HAP-1 (cell line): ENCODE results near the gene PTP4A1.
"Not testable (repeated sequence)": the region's sequence is repeated elsewhere in the genome, so short reads cannot be mapped to it uniquely, and the experiment has no call there.

ENCODE experiments used
- DNase-seq, 2 experiments: peaks; one replicate each; pipeline ENCODE4 v3.0.0-alpha.2; 2016 to 2020; ENCODE audit warnings: low spot score in 2 of 2
- H3K27me3 ChIP-seq: fragments of 250-450 bp; sonication (Bioruptor Pico); 2 replicates; pipeline ENCODE4 v1.5.1; 2020; ENCODE audit warnings: low read depth, mild to moderate bottlenecking, moderate library complexity
- H3K36me3 ChIP-seq: fragments of 250-450 bp; sonication (Bioruptor Pico); replicated peaks from 2 replicates; pipeline ENCODE4 v1.5.1; 2020; ENCODE audit warnings: mild to moderate bottlenecking
- H3K4me1 ChIP-seq: fragments of 250-450 bp; sonication (Bioruptor Pico); 2 replicates; pipeline ENCODE4 v1.5.1; 2020; ENCODE audit warnings: mild to moderate bottlenecking
- H3K4me3 ChIP-seq: fragments of 250-450 bp; sonication (Bioruptor Pico); 2 replicates; pipeline ENCODE4 v1.5.1; 2020; ENCODE audit warnings: mild to moderate bottlenecking, moderate library complexity
- H3K9me3 ChIP-seq: fragments of 250-450 bp; sonication (Bioruptor Pico); 2 replicates; pipeline ENCODE4 v1.5.1; 2020; ENCODE audit warnings: mild to moderate bottlenecking, moderate library complexity
- in situ Hi-C: fragments of 300-500 bp; cut with MboI; formaldehyde crosslinking; loops from 3 replicates; pipeline ENCODE4 v1.14.3; 2020; ENCODE audit warnings: low sequenced_read_pairs, inconsistent platforms, mixed read lengths

Gene PTP4A1

GRCh38 chr6:63572044-63572746, at the start of gene PTP4A1, which contains the start of gene LOC128125822:
Gene PTP4A1 (plus strand): TSS chr6:63572480. CDS start chr6:63576881, 4,401 bp downstream.
Gene LOC128125822 (plus strand): TSS chr6:63572480.
- H3K36me3 ChIP-seq: peaks cover 13% of the 10 kb centered on the region
- H3K4me3 ChIP-seq: peak within 1 kb of the TSS; percentile 79
- DNase-seq: peak; percentile 90 to 96
- no peaks in the 10 kb centered on the region for H3K27me3 ChIP-seq
- no peaks in the 10 kb centered on the region; the same call in 1 of the 2 replicates for H3K9me3 ChIP-seq
- H3K4me1 ChIP-seq: peaks cover 19% of the 10 kb centered on the region
- in situ Hi-C loops: no loop called here

- DNase-seq, H3K4me1 ChIP-seq, in situ Hi-C loops, H3K4me3 ChIP-seq, H3K36me3 ChIP-seq, H3K27me3 ChIP-seq, H3K9me3 ChIP-seq: not testable (repeated sequence)
Measured at GRCh38 chr6:63522911-63523287, 49.4 kb upstream of the PTP4A1 start.

- H3K36me3 ChIP-seq: no peaks in the 10 kb centered on the region
- no peaks in the 10 kb centered on the region for H3K4me1 ChIP-seq
- no peak overlapping the region for H3K4me3 ChIP-seq
- no peak for DNase-seq
- no peaks in the 10 kb centered on the region for H3K27me3 ChIP-seq
- in situ Hi-C loops: no loop called here
- no peaks in the 10 kb centered on the region for H3K9me3 ChIP-seq
Measured at GRCh38 chr6:63523630-63524029, 48.6 kb upstream of the PTP4A1 start.

DNA sequence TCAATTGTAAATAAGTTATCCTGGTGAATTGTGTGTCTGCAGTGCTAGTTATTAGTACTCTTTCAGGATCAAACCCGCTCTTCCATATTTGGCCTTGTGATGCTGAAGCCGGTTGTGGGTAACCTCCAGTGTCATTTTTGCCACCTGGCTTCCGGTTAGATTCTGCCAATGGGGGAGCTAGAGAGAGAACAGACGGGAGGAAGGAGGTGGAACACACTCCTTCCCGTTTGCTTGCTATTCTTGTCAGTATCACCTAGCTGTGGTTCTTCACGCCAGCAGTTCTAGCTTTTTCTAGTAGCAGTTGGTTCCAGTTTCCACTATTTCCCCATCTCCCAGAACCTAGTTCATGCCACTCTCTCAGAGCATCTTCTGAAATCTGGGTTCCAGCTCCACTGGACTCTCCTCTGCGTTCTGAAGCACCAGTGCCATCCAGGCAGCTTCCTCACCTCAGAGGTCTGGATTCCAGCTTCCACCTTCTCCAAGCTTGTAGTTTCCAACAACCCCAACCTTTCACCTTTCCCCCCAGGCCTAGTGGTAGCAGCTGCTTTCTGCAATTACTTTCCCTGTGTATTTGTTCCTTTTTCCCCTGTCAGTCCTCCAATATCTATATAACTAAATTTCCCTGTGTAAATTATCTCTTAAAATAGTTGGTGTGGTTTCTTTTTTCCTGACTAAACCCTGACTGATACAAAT, 46.9 kb upstream of the PTP4A1 start:
- Histone ChIP-seq H3K9me3 (no peaks in the 10 kb centered on the region), H3K4me3 (no peak overlapping the region), H3K36me3 (no peaks in the 10 kb centered on the region), H3K4me1 (no peaks in the 10 kb centered on the region), H3K27me3 (no peaks in the 10 kb centered on the region)
- DNase-seq: no peak
- in situ Hi-C loops: no loop called here

DNA sequence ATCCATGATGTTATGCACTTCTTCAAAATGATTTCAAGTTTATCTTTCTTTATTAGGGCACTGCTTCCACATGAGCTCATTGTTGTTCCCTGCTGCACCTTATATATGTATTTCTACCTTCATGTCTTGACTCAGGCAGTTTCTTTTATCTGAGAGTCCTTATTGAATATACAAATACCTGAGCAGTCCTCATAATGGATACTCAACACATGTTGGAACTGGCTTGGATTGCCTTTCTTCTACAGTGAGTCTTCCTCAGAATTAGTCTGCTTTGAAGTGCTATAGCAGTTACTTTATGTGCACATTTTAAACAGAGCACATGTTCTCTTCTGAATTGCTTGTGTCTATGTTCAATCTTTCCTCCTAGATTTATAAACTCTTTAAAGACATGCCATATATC, 45.3 kb upstream of the PTP4A1 start:
- Histone ChIP-seq H3K9me3 (no peaks in the 10 kb centered on the region), H3K4me3 (no peak overlapping the region), H3K27me3 (no peaks in the 10 kb centered on the region), H3K36me3 (no peaks in the 10 kb centered on the region), H3K4me1 (no peaks in the 10 kb centered on the region)
- no peak for DNase-seq
- in situ Hi-C loops: no loop called here

DNA sequence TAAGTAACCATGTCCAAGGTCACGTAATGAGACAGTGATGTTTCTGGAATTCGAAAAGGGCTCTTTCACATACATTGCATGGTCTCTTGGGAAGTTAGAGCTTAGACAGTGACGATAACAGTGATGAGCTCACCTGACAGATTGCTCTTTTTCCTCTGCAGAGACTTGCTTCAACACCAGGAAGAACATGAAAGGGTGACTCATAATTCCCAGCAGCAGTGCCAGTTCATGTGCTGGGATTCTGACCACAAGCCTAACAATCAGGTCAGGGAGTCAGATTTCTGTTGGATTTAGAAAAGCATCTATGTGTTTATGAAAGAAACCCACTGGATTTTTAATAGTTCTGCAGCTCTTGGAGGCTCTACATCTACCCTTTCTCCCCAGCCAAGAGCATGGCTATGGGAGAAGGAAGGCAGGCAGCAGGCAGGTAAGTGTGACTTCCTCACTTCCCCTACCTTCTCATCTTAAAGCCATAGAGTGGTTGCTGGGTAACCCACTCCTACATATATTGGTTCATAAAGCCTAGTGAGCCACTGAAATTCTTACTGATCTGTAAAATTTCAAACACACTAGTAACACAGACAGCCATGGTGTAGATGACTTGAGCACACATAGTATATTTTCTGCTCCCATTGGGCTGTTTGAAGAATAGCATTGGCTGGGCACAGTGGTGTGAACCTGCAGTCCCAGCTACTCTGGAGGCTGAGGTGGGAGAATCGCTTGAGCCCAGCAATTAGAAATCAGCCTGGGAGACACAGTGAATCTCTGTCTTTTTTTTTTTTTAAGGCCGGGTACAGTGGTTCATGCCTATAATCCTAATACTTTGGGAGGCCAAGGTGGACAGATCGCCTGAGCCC, 44.4 kb upstream of the PTP4A1 start:
- H3K4me1 ChIP-seq: no peaks in the 10 kb centered on the region
- in situ Hi-C loops: no loop called here
- no peaks in the 10 kb centered on the region for H3K36me3 ChIP-seq
- no peaks in the 10 kb centered on the region for H3K27me3 ChIP-seq
- no peak for DNase-seq
- no peak overlapping the region for H3K4me3 ChIP-seq
- no peaks in the 10 kb centered on the region for H3K9me3 ChIP-seq

GRCh38 chr6:63529498-63529897, 42.8 kb upstream of the PTP4A1 start:
- no peak for DNase-seq
- H3K9me3 ChIP-seq: no peaks in the 10 kb centered on the region
- no peaks in the 10 kb centered on the region for H3K27me3 ChIP-seq
- in situ Hi-C loops: no loop called here
- no peaks in the 10 kb centered on the region for H3K36me3 ChIP-seq
- no peaks in the 10 kb centered on the region for H3K4me1 ChIP-seq
- no peak overlapping the region for H3K4me3 ChIP-seq

DNA sequence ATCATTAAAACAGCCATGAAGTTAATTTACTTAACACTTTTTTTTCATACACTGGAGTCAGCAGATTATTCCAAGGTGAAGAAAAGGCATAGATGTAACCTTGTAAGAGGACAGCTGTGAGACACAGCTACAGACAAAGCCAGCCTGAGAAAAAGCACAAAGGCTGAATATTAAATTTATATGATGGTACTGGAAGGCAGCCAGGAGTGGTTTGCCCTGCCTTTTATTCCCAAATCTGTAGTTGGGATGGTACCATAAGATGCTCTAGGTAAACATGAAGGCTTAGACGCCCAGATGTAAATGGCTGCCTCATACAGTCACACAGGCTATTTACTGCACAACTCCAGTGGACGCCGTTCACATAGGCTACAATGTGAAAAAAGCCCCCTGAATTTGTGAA, 42.1 kb upstream of the PTP4A1 start:
- no peaks in the 10 kb centered on the region for H3K27me3 ChIP-seq
- no peak overlapping the region for H3K4me3 ChIP-seq
- in situ Hi-C loops: no loop called here
- no peaks in the 10 kb centered on the region for H3K4me1 ChIP-seq
- no peak for DNase-seq
- H3K9me3 ChIP-seq: no peaks in the 10 kb centered on the region
- no peaks in the 10 kb centered on the region for H3K36me3 ChIP-seq

DNA sequence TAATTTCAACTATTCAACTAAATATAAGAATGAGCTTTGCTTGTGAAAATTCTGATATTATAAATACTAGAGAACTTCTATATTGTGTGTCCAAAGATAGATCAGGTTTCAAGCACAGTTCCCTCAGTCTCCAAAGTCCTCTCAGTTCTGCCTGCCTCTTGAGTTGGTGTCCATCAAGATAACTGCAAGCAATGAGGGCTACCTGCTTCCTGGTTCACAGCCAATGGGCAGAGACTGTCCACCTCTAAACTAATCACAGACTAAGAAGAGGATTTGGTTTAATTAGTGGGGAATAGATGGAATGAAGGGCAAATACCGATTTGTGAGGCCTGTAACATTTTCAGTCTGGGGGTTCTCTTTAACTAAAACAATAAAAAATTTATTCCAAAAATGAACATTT, 41.3 kb upstream of the PTP4A1 start:
- H3K36me3 ChIP-seq: no peaks in the 10 kb centered on the region
- H3K27me3 ChIP-seq: no peaks in the 10 kb centered on the region
- in situ Hi-C loops: no loop called here
- H3K4me3 ChIP-seq: no peak overlapping the region
- no peak for DNase-seq
- no peaks in the 10 kb centered on the region for H3K4me1 ChIP-seq
- H3K9me3 ChIP-seq: no peaks in the 10 kb centered on the region

DNA sequence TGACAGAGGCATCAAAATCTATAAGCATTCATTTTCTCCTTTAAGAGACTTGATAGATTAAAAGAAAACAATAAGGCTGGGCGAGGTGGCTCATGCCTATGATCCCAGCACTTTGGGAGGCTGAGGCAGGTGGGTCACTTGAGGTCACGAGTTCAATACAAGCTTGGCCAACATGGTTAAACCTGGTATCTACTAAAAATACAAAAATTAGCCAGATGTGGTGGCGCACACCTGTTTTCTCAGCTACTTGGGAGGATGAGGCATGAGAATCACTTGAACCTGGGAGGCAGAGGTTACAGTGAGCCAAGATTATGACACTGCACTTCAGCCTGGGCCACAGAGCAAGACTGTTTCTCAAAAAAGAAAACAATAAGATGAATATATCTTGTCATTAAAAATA, 39.3 kb upstream of the PTP4A1 start:
- DNase-seq: no peak
- no peaks in the 10 kb centered on the region for H3K36me3 ChIP-seq
- H3K4me3 ChIP-seq: no peak overlapping the region
- in situ Hi-C loops: no loop called here
- no peaks in the 10 kb centered on the region for H3K4me1 ChIP-seq
- no peaks in the 10 kb centered on the region for H3K27me3 ChIP-seq
- no peaks in the 10 kb centered on the region for H3K9me3 ChIP-seq

GRCh38 chr6:63533952-63534351, 38.3 kb upstream of the PTP4A1 start:
- Histone ChIP-seq H3K4me3 (no peak overlapping the region), H3K4me1 (no peaks in the 10 kb centered on the region), H3K9me3 (no peaks in the 10 kb centered on the region), H3K27me3 (no peaks in the 10 kb centered on the region), H3K36me3 (no peaks in the 10 kb centered on the region)
- DNase-seq: no peak
- in situ Hi-C loops: no loop called here

DNA sequence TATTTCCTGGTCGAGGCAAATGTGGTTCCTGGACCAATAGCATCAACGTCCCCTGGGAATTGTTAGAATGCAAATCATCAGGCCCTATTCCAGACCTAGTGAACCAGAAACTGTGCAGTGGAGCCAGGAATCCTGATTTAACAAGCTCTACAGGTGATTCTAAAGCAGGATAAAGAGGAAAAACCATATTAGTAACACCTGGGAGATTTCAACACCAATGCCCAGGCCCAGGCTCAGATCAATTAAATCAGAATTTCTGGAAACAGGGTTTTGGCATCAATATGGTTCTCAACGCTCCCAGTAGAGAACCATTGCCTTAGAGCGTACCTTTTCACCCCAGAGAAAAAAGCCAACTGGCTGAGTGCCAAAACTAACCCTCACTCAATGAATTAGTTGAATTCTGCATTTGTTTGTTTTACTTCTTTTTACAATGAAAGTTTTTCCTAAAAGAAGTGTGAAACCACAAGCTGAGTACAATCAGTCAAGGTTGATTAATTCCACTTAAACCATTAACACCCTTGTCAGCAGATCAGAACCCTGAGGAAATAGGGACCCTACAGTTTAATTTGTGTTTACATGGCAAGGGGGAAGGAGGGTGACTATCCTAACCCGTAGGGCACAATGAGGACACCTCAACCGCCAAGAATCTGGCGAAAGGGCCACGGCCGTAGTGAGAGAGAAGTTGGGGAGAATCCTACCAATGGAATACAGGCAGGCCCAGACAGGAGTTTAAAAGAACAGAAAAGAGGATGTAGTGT, 34.9 kb upstream of the PTP4A1 start:
- no peaks in the 10 kb centered on the region for H3K36me3 ChIP-seq
- no peak for DNase-seq
- in situ Hi-C loops: no loop called here
- H3K4me1 ChIP-seq: no peaks in the 10 kb centered on the region
- H3K9me3 ChIP-seq: no peaks in the 10 kb centered on the region
- no peak overlapping the region for H3K4me3 ChIP-seq
- H3K27me3 ChIP-seq: no peaks in the 10 kb centered on the region

GRCh38 chr6:63537959-63538300, 34.4 kb upstream of the PTP4A1 start:
- no peaks in the 10 kb centered on the region for H3K9me3 ChIP-seq
- no peak overlapping the region for H3K4me3 ChIP-seq
- DNase-seq: no peak
- no peaks in the 10 kb centered on the region for H3K27me3 ChIP-seq
- H3K36me3 ChIP-seq: no peaks in the 10 kb centered on the region
- H3K4me1 ChIP-seq: no peaks in the 10 kb centered on the region
- in situ Hi-C loops: no loop called here
